ENCODE data around the gene PPARG. TPM values are rescaled to one million over a fixed set of nuclear protein-coding genes. Genes with fewer than 3 reads are reported as not detected.
A peak's percentile ranks its signal among the peaks of the same experiment; 100 is the strongest.

Gene PPARG
- total and polyA plus RNA-seq, 2 experiments from 2014 or later, result 0.15 to 0.42 TPM

GRCh38 chr3:12255393-12255792, 33.5 kb upstream of the PPARG start:
- Histone ChIP-seq H3K4me3 (no peak overlapping the region), H3F3A (replicated peaks; ENCODE audit: low read depth) (no peaks in the 10 kb centered on the region), H3K4me2 (no peak overlapping the region), H3K9me2 (ENCODE audit: insufficient read depth) (0 out of 2 replicates have a peak, but pooled peaks cover 2% of the 10 kb centered on the region), H4K20me1 (replicated peaks; ENCODE audit: insufficient read depth) (no peaks in the 10 kb centered on the region), H3K27me3 (ENCODE audit: insufficient read depth) (no peaks in the 10 kb centered on the region), H3K4me1 (ENCODE audit: insufficient read depth) (no peaks in the 10 kb centered on the region), H3K27ac (ENCODE audit: low read depth) (no peak overlapping the region), H2AFZ (no peak overlapping the region), H3K36me3 (ENCODE audit: insufficient read depth) (no peaks in the 10 kb centered on the region), H3K79me2 (replicated peaks; ENCODE audit: insufficient read depth) (no peaks in the 10 kb centered on the region)
- Mint-ChIP-seq H3K4me3 (no peak overlapping the region), H3K27ac (no peak overlapping the region), H3K4me1 (no peaks in the 10 kb centered on the region), H3K27me3 (ENCODE audit: insufficient read depth, low read depth, poor library complexity) (peaks cover 2% of the 10 kb centered on the region), H3K36me3 (ENCODE audit: low read depth) (no peaks in the 10 kb centered on the region), H3K9me3 (no peaks in the 10 kb centered on the region)
- TF ChIP-seq POLR2AphosphoS5 (IDR thresholded peaks at IDR 0.05; ENCODE audit: low read depth) (no peak), REST (IDR thresholded peaks at IDR 0.05; ENCODE audit: unreplicated experiment) (no peak)
- ATAC-seq (no peak), DNase-seq (ENCODE audit: low spot score) (no peak)

GRCh38 chr3:12258911-12259310, 30.0 kb upstream of the PPARG start:
- peaks cover 2% of the 10 kb centered on the region for H3K27me3 Mint-ChIP-seq (ENCODE audit: insufficient read depth, low read depth, poor library complexity)
- no peaks in the 10 kb centered on the region for H3K9me3 Mint-ChIP-seq
- no peaks in the 10 kb centered on the region for H3K36me3 Mint-ChIP-seq (ENCODE audit: low read depth)
- Histone ChIP-seq H3F3A (replicated peaks; ENCODE audit: low read depth) (no peaks in the 10 kb centered on the region), H4K20me1 (replicated peaks; ENCODE audit: insufficient read depth) (no peaks in the 10 kb centered on the region), H3K36me3 (ENCODE audit: insufficient read depth) (no peaks in the 10 kb centered on the region), H3K27me3 (ENCODE audit: insufficient read depth) (no peaks in the 10 kb centered on the region), H3K4me3 (no peak overlapping the region), H2AFZ (no peak overlapping the region), H3K27ac (ENCODE audit: low read depth) (no peak overlapping the region), H3K4me1 (ENCODE audit: insufficient read depth) (no peaks in the 10 kb centered on the region), H3K79me2 (replicated peaks; ENCODE audit: insufficient read depth) (no peaks in the 10 kb centered on the region), H3K9me2 (ENCODE audit: insufficient read depth) (0 out of 2 replicates have a peak, but pooled peaks cover 2% of the 10 kb centered on the region), H3K4me2 (no peak overlapping the region)
- no peak overlapping the region for H3K27ac Mint-ChIP-seq
- no peaks in the 10 kb centered on the region for H3K4me1 Mint-ChIP-seq
- H3K4me3 Mint-ChIP-seq, result no peak overlapping the region
- peak; percentile 13 for DNase-seq (ENCODE audit: low spot score)
- no peak for ATAC-seq
- no peak for TF ChIP-seq STAT1 (IDR thresholded peaks at IDR 0.05; ENCODE audit: unreplicated experiment)
- TF ChIP-seq, protein P1, sequence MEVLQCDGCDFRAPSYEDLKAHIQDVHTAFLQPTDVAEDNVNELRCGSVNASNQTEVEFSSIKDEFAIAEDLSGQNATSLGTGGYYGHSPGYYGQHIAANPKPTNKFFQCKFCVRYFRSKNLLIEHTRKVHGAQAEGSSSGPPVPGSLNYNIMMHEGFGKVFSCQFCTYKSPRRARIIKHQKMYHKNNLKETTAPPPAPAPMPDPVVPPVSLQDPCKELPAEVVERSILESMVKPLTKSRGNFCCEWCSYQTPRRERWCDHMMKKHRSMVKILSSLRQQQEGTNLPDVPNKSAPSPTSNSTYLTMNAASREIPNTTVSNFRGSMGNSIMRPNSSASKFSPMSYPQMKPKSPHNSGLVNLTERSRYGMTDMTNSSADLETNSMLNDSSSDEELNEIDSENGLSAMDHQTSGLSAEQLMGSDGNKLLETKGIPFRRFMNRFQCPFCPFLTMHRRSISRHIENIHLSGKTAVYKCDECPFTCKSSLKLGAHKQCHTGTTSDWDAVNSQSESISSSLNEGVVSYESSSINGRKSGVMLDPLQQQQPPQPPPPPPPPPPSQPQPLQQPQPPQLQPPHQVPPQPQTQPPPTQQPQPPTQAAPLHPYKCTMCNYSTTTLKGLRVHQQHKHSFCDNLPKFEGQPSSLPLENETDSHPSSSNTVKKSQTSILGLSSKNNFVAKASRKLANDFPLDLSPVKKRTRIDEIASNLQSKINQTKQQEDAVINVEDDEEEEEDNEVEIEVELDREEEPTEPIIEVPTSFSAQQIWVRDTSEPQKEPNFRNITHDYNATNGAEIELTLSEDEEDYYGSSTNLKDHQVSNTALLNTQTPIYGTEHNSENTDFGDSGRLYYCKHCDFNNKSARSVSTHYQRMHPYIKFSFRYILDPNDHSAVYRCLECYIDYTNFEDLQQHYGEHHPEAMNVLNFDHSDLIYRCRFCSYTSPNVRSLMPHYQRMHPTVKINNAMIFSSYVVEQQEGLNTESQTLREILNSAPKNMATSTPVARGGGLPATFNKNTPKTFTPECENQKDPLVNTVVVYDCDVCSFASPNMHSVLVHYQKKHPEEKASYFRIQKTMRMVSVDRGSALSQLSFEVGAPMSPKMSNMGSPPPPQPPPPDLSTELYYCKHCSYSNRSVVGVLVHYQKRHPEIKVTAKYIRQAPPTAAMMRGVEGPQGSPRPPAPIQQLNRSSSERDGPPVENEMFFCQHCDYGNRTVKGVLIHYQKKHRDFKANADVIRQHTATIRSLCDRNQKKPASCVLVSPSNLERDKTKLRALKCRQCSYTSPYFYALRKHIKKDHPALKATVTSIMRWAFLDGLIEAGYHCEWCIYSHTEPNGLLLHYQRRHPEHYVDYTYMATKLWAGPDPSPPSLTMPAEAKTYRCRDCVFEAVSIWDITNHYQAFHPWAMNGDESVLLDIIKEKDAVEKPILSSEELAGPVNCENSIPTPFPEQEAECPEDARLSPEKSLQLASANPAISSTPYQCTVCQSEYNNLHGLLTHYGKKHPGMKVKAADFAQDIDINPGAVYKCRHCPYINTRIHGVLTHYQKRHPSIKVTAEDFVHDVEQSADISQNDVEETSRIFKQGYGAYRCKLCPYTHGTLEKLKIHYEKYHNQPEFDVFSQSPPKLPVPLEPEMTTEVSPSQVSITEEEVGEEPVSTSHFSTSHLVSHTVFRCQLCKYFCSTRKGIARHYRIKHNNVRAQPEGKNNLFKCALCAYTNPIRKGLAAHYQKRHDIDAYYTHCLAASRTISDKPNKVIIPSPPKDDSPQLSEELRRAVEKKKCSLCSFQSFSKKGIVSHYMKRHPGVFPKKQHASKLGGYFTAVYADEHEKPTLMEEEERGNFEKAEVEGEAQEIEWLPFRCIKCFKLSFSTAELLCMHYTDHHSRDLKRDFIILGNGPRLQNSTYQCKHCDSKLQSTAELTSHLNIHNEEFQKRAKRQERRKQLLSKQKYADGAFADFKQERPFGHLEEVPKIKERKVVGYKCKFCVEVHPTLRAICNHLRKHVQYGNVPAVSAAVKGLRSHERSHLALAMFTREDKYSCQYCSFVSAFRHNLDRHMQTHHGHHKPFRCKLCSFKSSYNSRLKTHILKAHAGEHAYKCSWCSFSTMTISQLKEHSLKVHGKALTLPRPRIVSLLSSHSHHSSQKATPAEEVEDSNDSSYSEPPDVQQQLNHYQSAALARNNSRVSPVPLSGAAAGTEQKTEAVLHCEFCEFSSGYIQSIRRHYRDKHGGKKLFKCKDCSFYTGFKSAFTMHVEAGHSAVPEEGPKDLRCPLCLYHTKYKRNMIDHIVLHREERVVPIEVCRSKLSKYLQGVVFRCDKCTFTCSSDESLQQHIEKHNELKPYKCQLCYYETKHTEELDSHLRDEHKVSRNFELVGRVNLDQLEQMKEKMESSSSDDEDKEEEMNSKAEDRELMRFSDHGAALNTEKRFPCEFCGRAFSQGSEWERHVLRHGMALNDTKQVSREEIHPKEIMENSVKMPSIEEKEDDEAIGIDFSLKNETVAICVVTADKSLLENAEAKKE (CRISPR knock-in tag; IDR thresholded peaks at IDR 0.05), result no peak
- no peak for TF ChIP-seq CREB1 (CRISPR knock-in tag; IDR thresholded peaks at IDR 0.05; ENCODE audit: low read depth)
- no peak for TF ChIP-seq ETS1 (IDR thresholded peaks at IDR 0.05)
- no peak for TF ChIP-seq POLR2AphosphoS5 (IDR thresholded peaks at IDR 0.05; ENCODE audit: low read depth)
- no peak for TF ChIP-seq CTCF (conservative IDR thresholded peaks at IDR 0.05; ENCODE audit: low read depth in 2 of 2)
- TF ChIP-seq ZNF331 (CRISPR knock-in tag; IDR thresholded peaks at IDR 0.05; ENCODE audit: low read depth), result no peak
